Natural killer cell (primary cell): ENCODE results near the gene TPH2. TPM values are rescaled to one million over a fixed set of nuclear protein-coding genes. Genes with fewer than 3 reads are reported as not detected.

Experiments used
- ATAC-seq, 3 donors: fragments of 150-1000 bp in 2 of 3; fragments of 200-7000 bp in 1 of 3; cut with Tn5 transposase; 1 replicate in 1 of 3; 2 replicates in 2 of 3; pipeline ENCODE4 v1.10.0; 2021; ENCODE audit warnings: mild to moderate bottlenecking in 2 of 3, moderate library complexity in 2 of 3
- DNase-seq, 2 donors: peaks; one replicate each; pipeline versions ENCODE4 v3.0.0 to v3.0.0-alpha.2; 2013 to 2021; ENCODE audit warnings: mixed read lengths in 1 of 2
- H3K27ac ChIP-seq: one replicate; pipeline ENCODE4 v1.5.1; 2013; ENCODE audit warnings: mild to moderate bottlenecking, low read length
- H3K27me3 ChIP-seq: one replicate; pipeline ENCODE4 v1.6.1; 2013; ENCODE audit warnings: low read length; ENCODE audit not compliant: control insufficient read depth, insufficient read depth
- H3K36me3 ChIP-seq: one replicate; pipeline ENCODE4 v1.6.1; 2013; ENCODE audit warnings: low read length; ENCODE audit not compliant: control insufficient read depth, insufficient read depth
- H3K4me1 ChIP-seq: one replicate; pipeline ENCODE4 v1.6.1; 2013; ENCODE audit warnings: low read length; ENCODE audit not compliant: control insufficient read depth, insufficient read depth
- H3K4me3 ChIP-seq: one replicate; pipeline ENCODE4 v1.5.1; 2013; ENCODE audit warnings: low read length
- H3K9me3 ChIP-seq: one replicate; pipeline ENCODE4 v1.6.1; 2013; ENCODE audit warnings: low read length; ENCODE audit not compliant: control insufficient read depth, insufficient read depth
- H3K27ac Mint-ChIP-seq, 2 donors: one replicate each; pipeline ENCODE4 v1.8.0; 2022; ENCODE audit warnings: mild to moderate bottlenecking in 2 of 2, mixed read lengths in 2 of 2, moderate library complexity in 1 of 2
- H3K27me3 Mint-ChIP-seq, 2 donors: one replicate each; pipeline ENCODE4 v1.8.0; 2022; ENCODE audit warnings: low read depth in 2 of 2, mixed read lengths in 2 of 2
- H3K36me3 Mint-ChIP-seq: one replicate; pipeline ENCODE4 v1.8.0; 2022; ENCODE audit warnings: mixed read lengths
- H3K4me1 Mint-ChIP-seq, 2 donors: one replicate each; pipeline ENCODE4 v1.8.0; 2022; ENCODE audit warnings: mixed read lengths in 2 of 2
- H3K4me3 Mint-ChIP-seq: one replicate; pipeline ENCODE4 v1.8.0; 2022; ENCODE audit warnings: mild to moderate bottlenecking, moderate library complexity, mixed read lengths
- H3K9me3 Mint-ChIP-seq, 2 donors: one replicate each; pipeline ENCODE4 v1.8.0; 2022; ENCODE audit warnings: mixed read lengths in 2 of 2
- WGBS: methylation state at CpG from one replicate; pipeline ENCODE4 v1.1.7; 2013; ENCODE audit warnings: missing lambda C conversion rate; ENCODE audit not compliant: insufficient coverage; 5-methylcytosine and 5-hydroxymethylcytosine counted together
- intact Hi-C: fragments of 100-400 bp; cut with micrococcal nuclease; formaldehyde crosslinking; loops from one replicate; pipeline ENCODE4 v1.14.2; 2022
- total RNA-seq, 4 donors: library from RNA; stranded (reverse); fragments of 120-200 nt in 1 of 4; gene quantifications; one replicate each; pipeline versions ENCODE4 v1.2.3 to v1.2.4, GENCODE V29; 2013 to 2022
- TF ChIP-seq, protein P1 (sequence below): fragments of 200-600 bp; IDR thresholded peaks from one replicate; pipeline ENCODE4 v1.8.0; 2022; ENCODE audit warnings: antibody characterized with exemption

TPH2 gene
- total RNA-seq, 3 donors from 2014 or later (not counting 1 experiment from before 2014, with no cell fraction given): not detected

DNA sequence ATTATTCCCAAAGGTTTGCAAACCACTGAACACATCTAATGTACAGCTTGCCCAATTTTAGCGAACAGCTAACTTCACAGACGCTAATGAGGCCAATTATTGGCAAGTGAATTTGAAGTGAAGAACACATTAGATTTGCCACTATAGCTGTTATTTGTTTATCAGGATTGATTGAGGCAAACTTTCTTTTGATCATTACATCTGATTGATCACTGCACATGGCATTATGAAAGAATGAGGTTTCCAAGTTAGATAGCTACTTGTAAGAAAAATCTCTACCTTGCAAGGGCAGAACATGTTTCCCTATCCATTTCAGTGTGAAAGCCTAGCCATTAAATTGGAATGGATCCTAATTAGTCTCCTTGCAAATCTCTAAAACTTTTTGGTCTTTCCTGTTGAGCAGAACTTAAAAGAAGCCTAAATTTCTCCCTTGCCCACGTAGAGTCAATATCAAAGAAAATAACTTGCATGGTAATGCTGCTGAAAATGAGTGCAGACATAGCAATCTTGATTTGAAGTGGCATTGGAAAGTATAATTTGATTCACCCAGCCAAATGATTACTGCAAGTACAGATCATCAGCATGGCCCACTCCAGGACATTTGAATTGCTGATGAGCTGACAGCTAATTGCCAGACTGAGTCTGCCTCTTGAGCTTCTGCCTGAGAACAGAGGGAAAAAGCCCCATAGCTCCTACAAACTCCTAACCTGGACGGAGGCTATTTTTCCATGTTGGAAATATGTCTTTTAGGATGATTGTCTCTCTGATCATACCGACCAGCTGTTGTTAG is 98.6 kb downstream of the TPH2 start:
- 87% methylated on average over 4 of the region's 5 CpGs for WGBS

DNA sequence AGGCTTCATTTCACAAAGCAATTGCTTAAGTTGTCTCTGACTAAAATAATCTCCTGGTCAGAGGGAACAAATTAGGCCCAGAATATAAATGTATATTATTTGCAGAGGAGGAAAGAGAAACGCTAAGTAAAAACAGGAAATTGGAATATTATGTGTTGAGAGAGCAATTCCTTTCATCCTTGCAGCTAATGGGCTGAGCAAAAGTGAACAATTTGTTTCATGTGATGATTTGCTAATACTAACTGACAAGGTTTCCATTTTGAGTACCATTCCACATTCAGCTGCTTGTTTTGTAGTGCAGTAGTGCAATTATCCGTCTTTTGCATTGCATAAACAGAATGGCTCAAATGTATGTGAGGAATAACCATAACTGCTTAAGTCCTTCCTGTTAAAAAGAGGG is 103.2 kb downstream of the TPH2 start:
- Mint-ChIP-seq H3K9me3 (peaks cover 2 to 3% of the 10 kb centered on the region in 2 donors), H3K27ac (no peak overlapping the region), H3K4me1 (no peaks in the 10 kb centered on the region), H3K4me3 (no peak overlapping the region), H3K27me3 (no peaks in the 10 kb centered on the region), H3K36me3 (no peaks in the 10 kb centered on the region)
- Histone ChIP-seq H3K36me3 (no peaks in the 10 kb centered on the region), H3K4me3 (no peak overlapping the region), H3K27me3 (no peaks in the 10 kb centered on the region), H3K9me3 (no peaks in the 10 kb centered on the region), H3K27ac (no peak overlapping the region), H3K4me1 (no peaks in the 10 kb centered on the region)
- DNase-seq (no peak), ATAC-seq (no peak)
- TF ChIP-seq, protein P1, sequence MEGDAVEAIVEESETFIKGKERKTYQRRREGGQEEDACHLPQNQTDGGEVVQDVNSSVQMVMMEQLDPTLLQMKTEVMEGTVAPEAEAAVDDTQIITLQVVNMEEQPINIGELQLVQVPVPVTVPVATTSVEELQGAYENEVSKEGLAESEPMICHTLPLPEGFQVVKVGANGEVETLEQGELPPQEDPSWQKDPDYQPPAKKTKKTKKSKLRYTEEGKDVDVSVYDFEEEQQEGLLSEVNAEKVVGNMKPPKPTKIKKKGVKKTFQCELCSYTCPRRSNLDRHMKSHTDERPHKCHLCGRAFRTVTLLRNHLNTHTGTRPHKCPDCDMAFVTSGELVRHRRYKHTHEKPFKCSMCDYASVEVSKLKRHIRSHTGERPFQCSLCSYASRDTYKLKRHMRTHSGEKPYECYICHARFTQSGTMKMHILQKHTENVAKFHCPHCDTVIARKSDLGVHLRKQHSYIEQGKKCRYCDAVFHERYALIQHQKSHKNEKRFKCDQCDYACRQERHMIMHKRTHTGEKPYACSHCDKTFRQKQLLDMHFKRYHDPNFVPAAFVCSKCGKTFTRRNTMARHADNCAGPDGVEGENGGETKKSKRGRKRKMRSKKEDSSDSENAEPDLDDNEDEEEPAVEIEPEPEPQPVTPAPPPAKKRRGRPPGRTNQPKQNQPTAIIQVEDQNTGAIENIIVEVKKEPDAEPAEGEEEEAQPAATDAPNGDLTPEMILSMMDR: no peak
- 71% methylated on average over 2 of the region's 2 CpGs for WGBS
- intact Hi-C loops: no loop called here

More for the DNA sequence above, 98.6 kb downstream of the TPH2 start:
- H3K4me1 Mint-ChIP-seq: no peaks in the 10 kb centered on the region
- Histone ChIP-seq H3K36me3 (no peaks in the 10 kb centered on the region), H3K9me3 (no peaks in the 10 kb centered on the region), H3K27ac (no peak overlapping the region), H3K27me3 (no peaks in the 10 kb centered on the region), H3K4me3 (no peak overlapping the region), H3K4me1 (no peaks in the 10 kb centered on the region)
- TF ChIP-seq, protein P1: no peak
- no peak overlapping the region for H3K27ac Mint-ChIP-seq
- H3K9me3 Mint-ChIP-seq: peaks cover 3 to 8% of the 10 kb centered on the region in 2 donors
- no peak for DNase-seq
- no peaks in the 10 kb centered on the region for H3K27me3 Mint-ChIP-seq
- no peak for ATAC-seq
- no peaks in the 10 kb centered on the region for H3K36me3 Mint-ChIP-seq
- no peak overlapping the region for H3K4me3 Mint-ChIP-seq
- intact Hi-C loops: no loop called here

DNA sequence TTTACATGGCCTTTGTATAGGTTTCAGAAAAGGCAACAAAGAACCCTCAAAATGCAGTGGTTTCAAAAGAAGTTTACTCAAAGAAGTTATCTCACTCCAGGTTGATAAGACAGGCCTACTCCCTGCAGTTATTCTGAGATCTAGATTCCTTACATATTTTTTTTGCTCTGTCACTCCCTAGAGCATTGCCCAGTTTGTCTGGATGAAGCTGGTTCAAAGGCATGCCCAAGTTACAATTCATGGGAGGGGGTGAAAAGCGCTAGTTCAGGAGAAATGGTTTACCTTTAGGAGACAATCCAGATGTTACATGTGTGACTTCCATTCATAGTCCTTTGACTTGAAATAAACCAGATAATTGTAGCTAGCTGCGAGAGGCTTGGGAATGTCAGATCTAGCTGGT is 115.0 kb downstream of the TPH2 start:
- Mint-ChIP-seq H3K36me3 (no peaks in the 10 kb centered on the region), H3K27ac (no peak overlapping the region), H3K4me3 (no peak overlapping the region), H3K4me1 (no peaks in the 10 kb centered on the region), H3K27me3 (peaks cover 0 to 4% of the 10 kb centered on the region in 2 donors), H3K9me3 (peaks cover 8 to 11% of the 10 kb centered on the region in 2 donors)
- DNase-seq (no peak), ATAC-seq (no peak)
- no peaks in the 10 kb centered on the region for H3K27me3 ChIP-seq
- H3K36me3 ChIP-seq: no peaks in the 10 kb centered on the region
- no peak overlapping the region for H3K27ac ChIP-seq
- intact Hi-C loops: no loop called here
- no peaks in the 10 kb centered on the region for H3K9me3 ChIP-seq
- H3K4me1 ChIP-seq: no peaks in the 10 kb centered on the region
- TF ChIP-seq, protein P1: no peak
- H3K4me3 ChIP-seq: no peak overlapping the region
- 91% methylated on average over 2 of the region's 2 CpGs for WGBS

DNA sequence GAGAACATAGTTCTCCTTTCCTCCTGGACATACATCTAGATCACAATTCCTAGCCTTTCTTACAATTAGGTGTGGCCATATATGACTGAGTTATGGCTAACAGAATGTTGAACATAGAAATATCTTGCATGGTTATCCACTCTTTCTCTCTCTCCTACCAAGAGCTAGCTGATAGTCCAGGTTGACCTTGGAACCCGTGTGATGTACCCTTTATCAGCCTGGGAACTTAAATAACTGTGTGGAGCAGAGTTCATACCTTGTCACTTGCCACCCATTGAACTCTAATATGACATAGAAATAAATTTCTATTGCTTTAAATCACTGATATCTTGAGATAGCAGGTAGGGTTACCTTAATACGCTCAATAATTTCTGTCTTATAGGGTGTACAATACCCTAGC is 115.9 kb downstream of the TPH2 start:
- no peak for DNase-seq
- intact Hi-C loops: no loop called here
- Mint-ChIP-seq H3K27me3 (peaks cover 0 to 4% of the 10 kb centered on the region in 2 donors), H3K4me1 (no peaks in the 10 kb centered on the region), H3K9me3 (peaks cover 10 to 12% of the 10 kb centered on the region in 2 donors), H3K36me3 (no peaks in the 10 kb centered on the region), H3K27ac (no peak overlapping the region), H3K4me3 (no peak overlapping the region)
- H3K9me3 ChIP-seq: no peaks in the 10 kb centered on the region
- no peaks in the 10 kb centered on the region for H3K27me3 ChIP-seq
- WGBS: 43% methylated on average over 1 of the region's 2 CpGs
- H3K4me1 ChIP-seq: no peaks in the 10 kb centered on the region
- no peak overlapping the region for H3K4me3 ChIP-seq
- no peak for ATAC-seq
- no peaks in the 10 kb centered on the region for H3K36me3 ChIP-seq
- no peak overlapping the region for H3K27ac ChIP-seq
- TF ChIP-seq, protein P1: no peak
